ENCODE results near the gene STARD3NL. TPM values are rescaled to one million over a fixed set of nuclear protein-coding genes. Genes with fewer than 3 reads are reported as not detected.

STARD3NL gene
- total RNA-seq, 1 donor from 2014 or later = 46.7 TPM

DNA sequence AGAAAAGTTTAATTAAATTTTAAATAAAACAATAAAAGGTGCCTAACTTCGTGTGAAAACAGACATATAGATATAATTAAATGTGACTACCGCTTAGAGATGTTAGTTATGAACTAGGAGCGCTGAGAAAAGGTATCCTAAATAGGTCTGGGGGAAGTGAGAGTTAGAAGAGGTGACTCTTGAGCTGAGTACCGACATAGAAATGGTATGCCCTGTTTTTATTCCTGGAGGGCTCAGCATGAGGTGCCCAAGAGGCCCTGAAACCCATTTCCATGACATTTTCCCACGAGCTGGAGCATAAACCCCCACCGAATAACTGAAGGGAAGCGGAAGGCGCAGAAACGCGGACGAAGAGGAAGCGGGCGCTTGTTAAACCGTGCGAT lies 433 bp upstream of the STARD3NL start:
- Mint-ChIP-seq H3K4me3 (peak overlapping the region; percentile 97), H3K4me1 (ENCODE audit: unreplicated experiment) (peaks cover 16% of the 10 kb centered on the region), H3K27ac (peak overlapping the region; percentile 95), H3K27me3 (peaks cover 6% of the 10 kb centered on the region), H3K36me3 (no peaks in the 10 kb centered on the region), H3K9me3 (no peaks in the 10 kb centered on the region)
- no peak for DNase-seq (ENCODE audit: extremely low spot score, unreplicated experiment)
- TF ChIP-seq, protein P1, sequence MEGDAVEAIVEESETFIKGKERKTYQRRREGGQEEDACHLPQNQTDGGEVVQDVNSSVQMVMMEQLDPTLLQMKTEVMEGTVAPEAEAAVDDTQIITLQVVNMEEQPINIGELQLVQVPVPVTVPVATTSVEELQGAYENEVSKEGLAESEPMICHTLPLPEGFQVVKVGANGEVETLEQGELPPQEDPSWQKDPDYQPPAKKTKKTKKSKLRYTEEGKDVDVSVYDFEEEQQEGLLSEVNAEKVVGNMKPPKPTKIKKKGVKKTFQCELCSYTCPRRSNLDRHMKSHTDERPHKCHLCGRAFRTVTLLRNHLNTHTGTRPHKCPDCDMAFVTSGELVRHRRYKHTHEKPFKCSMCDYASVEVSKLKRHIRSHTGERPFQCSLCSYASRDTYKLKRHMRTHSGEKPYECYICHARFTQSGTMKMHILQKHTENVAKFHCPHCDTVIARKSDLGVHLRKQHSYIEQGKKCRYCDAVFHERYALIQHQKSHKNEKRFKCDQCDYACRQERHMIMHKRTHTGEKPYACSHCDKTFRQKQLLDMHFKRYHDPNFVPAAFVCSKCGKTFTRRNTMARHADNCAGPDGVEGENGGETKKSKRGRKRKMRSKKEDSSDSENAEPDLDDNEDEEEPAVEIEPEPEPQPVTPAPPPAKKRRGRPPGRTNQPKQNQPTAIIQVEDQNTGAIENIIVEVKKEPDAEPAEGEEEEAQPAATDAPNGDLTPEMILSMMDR (conservative IDR thresholded peaks at IDR 0.05) = no peak

DNA sequence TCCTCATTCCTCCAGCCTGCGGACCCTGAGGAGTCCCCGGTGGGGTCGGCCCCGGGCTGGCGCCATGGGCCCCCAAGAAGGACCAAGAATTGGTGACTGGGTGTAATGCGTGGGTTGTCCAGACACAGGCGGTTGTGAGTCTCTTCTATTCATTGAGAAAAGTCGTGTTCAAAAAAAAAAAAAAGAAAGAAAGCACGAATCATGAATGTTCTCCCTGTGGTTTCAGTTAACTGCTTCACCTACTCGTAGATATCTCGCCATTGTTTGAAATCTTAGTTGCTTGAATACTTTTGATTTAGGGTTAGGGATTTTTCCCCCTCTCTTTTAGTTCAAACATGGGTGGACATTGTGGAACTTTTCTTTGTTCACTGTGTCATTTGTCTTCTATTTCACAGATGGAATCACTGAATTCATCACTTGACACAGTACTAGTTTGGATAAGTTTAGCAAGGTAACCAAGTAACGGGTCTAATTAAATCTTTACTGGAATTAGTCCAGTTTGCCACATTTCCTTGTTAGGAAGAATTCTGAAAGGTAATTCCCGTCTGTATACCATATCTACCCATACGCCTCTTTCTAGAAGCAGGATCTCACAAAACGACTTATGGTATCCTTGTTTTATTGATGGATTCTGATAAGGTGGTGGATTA lies 775 bp downstream of the STARD3NL start:
- Mint-ChIP-seq H3K4me3 (peak overlapping the region; percentile 97), H3K27me3 (peaks cover 5% of the 10 kb centered on the region)

DNA sequence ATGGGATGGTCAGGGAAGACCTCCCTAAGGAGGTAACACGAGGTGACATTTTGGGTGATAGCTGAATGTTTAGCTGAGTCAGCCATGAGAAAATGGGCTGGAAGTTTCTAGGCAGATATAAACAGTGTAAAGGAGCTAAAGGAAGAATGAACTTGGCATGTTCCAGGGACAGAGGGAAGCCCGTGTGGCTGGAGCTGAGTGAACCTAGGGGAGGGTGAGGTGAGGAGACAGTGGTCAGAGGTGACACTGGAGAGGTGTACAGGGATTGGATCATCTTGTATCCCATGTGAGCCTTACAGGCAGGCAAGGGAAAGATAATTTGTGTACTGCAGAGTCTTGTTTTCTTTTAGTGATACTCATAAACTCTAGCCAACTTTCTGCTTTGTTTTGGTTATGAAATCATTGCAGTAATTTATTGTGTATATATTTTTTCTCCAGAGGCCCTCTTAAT lies 1.8 kb downstream of the STARD3NL start:
- Mint-ChIP-seq H3K4me1 (ENCODE audit: unreplicated experiment) (peaks cover 16% of the 10 kb centered on the region), H3K36me3 (peaks cover 9% of the 10 kb centered on the region), H3K27me3 (peaks cover under 1% of the 10 kb centered on the region), H3K27ac (peak overlapping the region; percentile 95), H3K4me3 (peak overlapping the region; percentile 97), H3K9me3 (peaks cover 4% of the 10 kb centered on the region)
- DNase-seq (ENCODE audit: extremely low spot score, unreplicated experiment) = no peak
- TF ChIP-seq, protein P1 (conservative IDR thresholded peaks at IDR 0.05) = no peak

More for the DNA sequence above, 775 bp downstream of the STARD3NL start:
- Mint-ChIP-seq H3K9me3 (peaks cover under 1% of the 10 kb centered on the region), H3K27ac (peak overlapping the region; percentile 95), H3K36me3 (peaks cover 4% of the 10 kb centered on the region), H3K4me1 (ENCODE audit: unreplicated experiment) (peaks cover 16% of the 10 kb centered on the region)
- TF ChIP-seq, protein P1 (conservative IDR thresholded peaks at IDR 0.05) = peak; percentile 33
- no peak for DNase-seq (ENCODE audit: extremely low spot score, unreplicated experiment)

DNA sequence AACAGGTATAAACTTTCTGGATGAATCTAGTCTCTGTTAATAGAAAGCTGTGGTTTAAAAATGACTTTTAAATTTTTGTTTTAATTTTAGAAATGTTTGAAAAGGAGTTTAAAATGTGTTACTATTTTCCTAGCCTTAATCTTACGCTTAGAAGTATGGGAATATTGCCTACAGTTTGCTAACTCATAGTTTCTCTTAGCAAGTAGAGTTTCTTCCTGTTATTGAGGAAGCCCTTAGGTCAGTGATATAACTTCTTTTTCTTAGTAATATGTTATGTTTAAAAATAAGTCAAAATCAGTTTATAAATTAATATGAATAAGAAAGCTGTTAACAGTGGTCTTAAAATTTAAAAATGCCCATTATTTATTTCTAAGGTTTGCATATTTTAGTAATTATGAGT lies 3.1 kb downstream of the STARD3NL start:
- peaks cover 4% of the 10 kb centered on the region for H3K9me3 Mint-ChIP-seq
- no peak overlapping the region for H3K27ac Mint-ChIP-seq
- TF ChIP-seq, protein P1 (conservative IDR thresholded peaks at IDR 0.05) = no peak
- DNase-seq (ENCODE audit: extremely low spot score, unreplicated experiment) = no peak
- no peak overlapping the region for H3K4me3 Mint-ChIP-seq
- peaks cover 18% of the 10 kb centered on the region for H3K36me3 Mint-ChIP-seq
- H3K4me1 Mint-ChIP-seq (ENCODE audit: unreplicated experiment) = peaks cover 26% of the 10 kb centered on the region
- no peaks in the 10 kb centered on the region for H3K27me3 Mint-ChIP-seq

DNA sequence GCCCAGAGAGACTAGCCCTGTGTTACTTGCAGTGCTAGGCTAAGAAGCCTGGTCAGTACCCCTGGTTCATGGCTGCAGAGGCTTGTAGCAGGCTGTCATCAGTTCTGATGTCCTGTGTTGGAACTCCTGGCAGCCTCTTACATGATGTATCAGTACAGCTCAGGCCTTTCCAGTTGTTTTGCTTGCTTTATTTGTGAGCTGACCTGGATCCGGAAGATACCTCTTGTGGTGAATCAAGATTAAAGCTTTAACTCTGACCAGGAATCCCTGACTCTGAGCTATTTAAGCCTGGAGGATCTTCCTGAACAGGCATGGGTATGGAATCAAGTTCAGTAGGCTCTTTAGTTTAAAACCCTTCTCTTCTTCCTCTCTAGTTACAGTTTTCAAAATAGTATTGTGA lies 4.4 kb downstream of the STARD3NL start:
- H3K4me1 Mint-ChIP-seq (ENCODE audit: unreplicated experiment) = peaks cover 37% of the 10 kb centered on the region
- no peak for DNase-seq (ENCODE audit: extremely low spot score, unreplicated experiment)
- no peaks in the 10 kb centered on the region for H3K27me3 Mint-ChIP-seq
- no peak overlapping the region for H3K4me3 Mint-ChIP-seq
- H3K36me3 Mint-ChIP-seq = peaks cover 18% of the 10 kb centered on the region
- H3K9me3 Mint-ChIP-seq = peaks cover 4% of the 10 kb centered on the region
- H3K27ac Mint-ChIP-seq = no peak overlapping the region
- TF ChIP-seq, protein P1 (conservative IDR thresholded peaks at IDR 0.05) = no peak
